A549 (cell line): ENCODE data around the gene TSPAN4.

Experiments
- CTCF ChIP-seq: fragments of >200 bp; sonication (Bioruptor Twin); formaldehyde crosslinking; IDR thresholded peaks from 3 replicates; pipeline ENCODE4 v1.5.1; 2016
- EP300 ChIP-seq, 2 experiments: fragments of >200 bp; sonication (Bioruptor Twin); formaldehyde crosslinking; IDR thresholded peaks; 2 replicates in 1 of 2; 3 replicates in 1 of 2; pipeline ENCODE4 v1.6.1; 2016 to 2017
- HDAC2 ChIP-seq: fragments of 200-600 bp; sonication (generic); IDR thresholded peaks from 2 replicates; pipeline ENCODE4 v1.6.1; 2016

- TF ChIP-seq CTCF (peak; percentile 39), HDAC2 (no peak), EP300 (IDR thresholded peaks at IDR 0.05) (no peak)
Observed at GRCh38 chr11:898540-899190, 56.0 kb downstream of the TSPAN4 start.
